GM12801 (cell line): ENCODE results near the gene PLCB3.

Experiments
- TF ChIP-seq, protein P1 (sequence below): IDR thresholded peaks from one replicate; pipeline ENCODE4 v1.5.1; 2011; ENCODE audit warnings: control low read depth; ENCODE audit not compliant: insufficient read length; ENCODE audit errors: extremely low read depth

PLCB3 gene

DNA sequence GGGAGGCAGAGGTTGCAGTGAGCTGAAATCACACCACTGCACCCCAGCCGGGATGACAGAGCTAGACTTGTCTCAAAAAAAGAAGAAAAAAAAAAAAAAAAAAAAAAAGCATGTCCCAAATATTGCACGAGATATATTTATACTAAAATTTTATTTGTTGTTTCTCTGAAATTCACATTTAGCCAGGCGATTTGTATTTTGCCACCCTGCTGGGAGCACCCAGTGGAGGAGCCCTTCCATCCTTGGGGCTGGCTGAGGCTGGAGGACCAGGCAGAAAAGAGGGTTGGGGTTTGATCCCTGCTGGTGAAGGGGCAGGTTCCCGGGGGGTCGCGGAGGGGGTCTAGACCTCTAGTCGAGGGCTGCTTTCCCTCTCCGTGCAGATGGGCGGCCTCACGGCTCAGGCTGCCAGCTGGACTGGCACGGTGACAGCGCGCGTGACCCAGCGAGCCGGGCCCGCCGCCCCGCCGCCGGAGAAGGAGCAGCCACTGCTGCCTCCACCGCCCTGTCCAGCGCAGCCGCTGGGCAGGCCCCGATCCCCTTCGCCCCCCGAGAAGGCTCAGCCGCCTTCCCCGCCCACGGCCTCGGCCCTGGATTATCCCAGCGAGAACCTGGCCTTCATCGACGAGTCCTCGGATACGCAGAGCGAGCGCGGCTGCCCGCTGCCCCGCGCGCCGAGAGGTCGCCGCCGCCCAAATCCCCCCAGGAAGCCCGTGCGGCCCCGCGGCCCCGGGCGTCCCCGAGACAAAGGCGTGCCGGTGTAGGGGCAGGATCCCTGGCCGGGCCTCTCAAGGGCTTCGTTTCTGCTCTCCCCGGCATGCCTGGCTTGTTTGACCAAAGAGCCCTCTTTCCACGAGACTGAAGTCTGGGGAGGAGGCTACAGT is 47.9 kb downstream of the PLCB3 start:
- TF ChIP-seq, protein P1, sequence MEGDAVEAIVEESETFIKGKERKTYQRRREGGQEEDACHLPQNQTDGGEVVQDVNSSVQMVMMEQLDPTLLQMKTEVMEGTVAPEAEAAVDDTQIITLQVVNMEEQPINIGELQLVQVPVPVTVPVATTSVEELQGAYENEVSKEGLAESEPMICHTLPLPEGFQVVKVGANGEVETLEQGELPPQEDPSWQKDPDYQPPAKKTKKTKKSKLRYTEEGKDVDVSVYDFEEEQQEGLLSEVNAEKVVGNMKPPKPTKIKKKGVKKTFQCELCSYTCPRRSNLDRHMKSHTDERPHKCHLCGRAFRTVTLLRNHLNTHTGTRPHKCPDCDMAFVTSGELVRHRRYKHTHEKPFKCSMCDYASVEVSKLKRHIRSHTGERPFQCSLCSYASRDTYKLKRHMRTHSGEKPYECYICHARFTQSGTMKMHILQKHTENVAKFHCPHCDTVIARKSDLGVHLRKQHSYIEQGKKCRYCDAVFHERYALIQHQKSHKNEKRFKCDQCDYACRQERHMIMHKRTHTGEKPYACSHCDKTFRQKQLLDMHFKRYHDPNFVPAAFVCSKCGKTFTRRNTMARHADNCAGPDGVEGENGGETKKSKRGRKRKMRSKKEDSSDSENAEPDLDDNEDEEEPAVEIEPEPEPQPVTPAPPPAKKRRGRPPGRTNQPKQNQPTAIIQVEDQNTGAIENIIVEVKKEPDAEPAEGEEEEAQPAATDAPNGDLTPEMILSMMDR = no peak

DNA sequence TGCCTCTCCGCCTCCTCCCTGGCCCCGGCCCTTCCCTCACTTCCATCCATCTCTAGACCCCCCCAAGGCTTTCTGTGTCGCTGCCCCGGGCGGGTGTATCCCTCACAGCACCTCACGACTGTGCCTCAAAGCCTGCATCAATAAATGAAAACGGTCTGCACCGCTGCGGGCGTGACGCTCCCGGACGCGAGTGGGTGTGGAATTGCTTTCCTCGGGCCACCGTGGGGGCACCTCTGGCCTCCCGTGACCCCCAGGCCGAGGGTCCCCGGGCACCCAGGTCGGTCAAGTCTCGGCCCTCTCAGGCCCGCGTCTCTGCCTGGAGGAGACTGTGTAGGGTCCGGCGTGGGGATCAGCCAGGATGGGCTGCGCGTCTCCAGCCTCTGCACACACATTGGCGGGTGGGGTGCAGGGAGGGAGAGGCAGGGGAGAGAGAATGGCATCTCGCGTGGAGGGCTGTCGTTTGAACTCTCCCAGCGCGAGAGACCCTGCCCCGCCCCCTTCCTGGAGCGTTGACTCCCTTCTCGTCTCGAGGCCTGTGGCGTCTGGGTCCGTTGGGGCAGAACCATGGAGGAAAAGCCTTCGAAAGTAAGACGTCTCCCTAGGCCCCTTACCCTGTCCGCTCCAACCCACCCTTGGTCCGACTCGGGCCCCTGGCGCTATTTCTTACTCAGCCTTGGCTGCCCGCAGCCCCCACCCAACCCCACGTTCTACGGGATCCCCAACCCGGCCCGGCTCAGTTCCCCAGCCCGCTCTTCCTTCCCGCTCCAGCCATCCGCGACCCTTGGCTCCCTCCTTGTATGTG is 48.7 kb downstream of the PLCB3 start, which contains the start of gene CATSPERZ:
CATSPERZ (plus strand) TSS at position 512 of the 802 bp plus-strand sequence; CDS start at position 565, 53 bp downstream.
- TF ChIP-seq, protein P1 = no peak

DNA sequence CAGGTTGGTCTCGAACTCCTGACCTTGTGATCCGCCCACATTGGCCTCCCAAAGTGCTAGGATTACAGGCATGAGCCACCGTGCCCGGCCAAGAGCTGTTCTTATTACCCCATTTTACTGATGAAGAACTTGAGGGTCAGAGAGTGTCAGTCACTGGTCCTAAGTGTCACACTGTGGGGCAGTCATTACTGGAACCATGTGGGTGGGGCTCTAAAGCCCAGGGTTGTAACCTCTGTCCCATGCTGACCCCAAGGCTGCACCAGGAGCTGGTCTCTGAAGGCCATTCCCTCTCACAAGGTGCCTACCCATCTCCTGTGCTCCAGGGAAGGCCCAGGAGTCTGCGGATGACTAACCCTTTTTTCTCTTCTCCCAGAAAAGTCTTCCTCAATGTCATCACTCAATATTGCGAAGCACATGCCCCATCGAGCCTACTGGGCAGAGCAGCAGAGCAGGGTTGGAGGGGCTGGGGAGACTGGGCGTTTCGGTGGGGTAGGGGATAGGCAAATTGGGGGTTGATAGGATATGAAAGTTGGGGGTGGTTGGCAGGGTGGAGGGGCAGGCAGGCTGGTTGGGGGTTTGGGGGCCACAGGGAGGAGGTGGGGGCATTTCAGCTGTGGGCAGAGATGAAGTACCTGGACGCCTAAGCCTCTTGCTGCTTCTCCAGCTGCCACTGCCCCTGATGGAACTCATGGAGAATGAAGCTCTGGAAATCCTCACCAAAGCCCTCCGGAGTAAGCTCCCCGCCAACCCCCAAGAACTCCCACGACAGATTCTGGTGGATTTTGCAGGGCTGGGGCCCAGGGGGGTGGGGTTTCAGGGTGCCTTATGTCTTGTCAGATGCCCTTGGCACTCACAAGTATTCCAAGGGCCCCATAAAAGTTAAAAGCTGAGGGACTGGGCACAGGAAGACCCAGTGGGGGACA is 52.0 kb downstream of the PLCB3 start:
- TF ChIP-seq, protein P1 = no peak

DNA sequence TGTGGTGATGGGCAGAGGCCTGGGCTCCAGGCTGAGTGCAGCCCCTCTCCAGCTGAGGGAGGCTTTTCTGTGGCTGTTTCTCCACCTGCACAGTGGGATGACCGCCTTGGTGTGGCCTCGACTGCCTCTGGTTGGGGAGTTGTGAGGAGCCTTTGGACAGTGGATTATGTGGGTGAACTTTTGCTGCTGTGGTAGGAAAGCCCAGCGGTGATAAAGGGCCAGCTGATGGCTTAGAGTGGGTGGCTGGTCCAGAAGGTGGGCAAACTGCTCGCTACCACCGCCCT is 52.6 kb downstream of the PLCB3 start:
- TF ChIP-seq, protein P1 = no peak

DNA sequence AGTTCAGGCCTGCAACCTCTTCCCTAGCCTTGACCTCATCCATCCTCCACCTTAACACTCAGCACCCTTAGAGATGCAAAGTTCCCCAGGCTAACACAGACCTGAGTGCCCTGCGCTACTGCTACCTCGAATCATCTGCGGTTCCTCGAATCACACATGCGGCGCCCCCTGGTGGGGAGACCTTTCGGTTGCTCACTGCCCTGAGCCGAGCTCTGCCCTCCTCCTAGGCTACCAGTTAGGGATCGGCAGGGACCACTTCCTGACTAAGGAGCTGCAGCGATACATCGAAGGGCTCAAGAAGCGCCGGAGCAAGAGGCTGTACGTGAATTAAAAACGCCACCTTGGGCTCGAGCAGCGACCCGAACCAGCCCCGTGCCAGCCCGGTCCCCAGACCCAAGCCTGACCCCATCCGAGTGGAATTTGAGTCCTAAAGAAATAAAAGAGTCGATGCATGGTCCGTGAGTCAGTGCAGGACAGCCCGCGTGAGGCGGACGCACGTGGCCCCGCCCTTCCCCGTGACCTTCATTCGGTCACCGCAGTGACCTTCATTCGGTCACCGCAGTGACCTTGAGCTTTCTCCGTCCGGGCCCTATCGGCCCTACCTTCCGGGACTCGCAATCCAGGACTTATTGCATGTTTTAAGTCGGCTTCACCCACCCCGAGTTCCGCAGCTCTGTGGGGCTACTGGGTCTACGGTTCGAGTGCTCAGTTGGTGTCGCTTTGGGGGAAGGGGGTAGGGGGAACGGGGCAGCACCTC is 53.2 kb downstream of the PLCB3 start:
- TF ChIP-seq, protein P1 = no peak

DNA sequence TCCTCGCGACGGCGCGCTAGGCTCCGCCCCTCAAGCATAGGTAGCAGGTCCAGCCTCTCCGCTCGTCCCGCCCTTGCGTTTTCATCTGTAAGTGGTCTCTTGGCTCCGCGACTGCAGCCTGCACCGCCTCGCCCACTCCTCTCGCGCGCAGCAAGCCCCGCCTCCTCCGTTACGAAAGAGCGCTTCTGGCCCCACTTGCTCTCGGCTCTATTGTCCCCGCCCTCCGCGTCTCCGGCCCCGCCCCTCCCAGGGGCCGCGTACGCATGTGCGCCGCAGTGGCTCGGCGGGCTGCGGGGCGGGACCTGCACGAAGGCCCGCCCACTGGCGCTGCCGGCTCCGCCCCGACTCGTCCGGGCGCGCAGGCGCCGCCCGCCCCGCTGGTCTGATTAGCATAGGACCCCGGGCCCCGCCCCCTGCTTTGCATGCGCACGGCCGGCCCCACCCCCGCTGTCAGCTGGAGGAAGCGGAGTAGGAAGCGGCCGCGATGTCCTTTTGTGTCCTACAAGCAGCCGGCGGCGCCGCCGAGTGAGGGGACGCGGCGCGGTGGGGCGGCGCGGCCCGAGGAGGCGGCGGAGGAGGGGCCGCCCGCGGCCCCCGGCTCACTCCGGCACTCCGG is 53.9 kb downstream of the PLCB3 start, which contains the start of gene ESRRA:
ESRRA (plus strand) TSS at position 450 of the 616 bp plus-strand sequence. CDS start 1,656 bp downstream, outside the sequence.
- TF ChIP-seq, protein P1 = no peak
